GM18858 (cell line): ENCODE data around the gene MTCL1.
"Not testable (repeated sequence)": the region's sequence is repeated elsewhere in the genome, so short reads cannot be mapped to it uniquely, and the experiment has no call there.

Source experiments
- ATAC-seq: cut with Tn5 transposase; IDR thresholded peaks from one replicate; pipeline ENCODE4 v1.9.1; 2021; ENCODE audit not compliant: unreplicated experiment

Gene MTCL1

GRCh38 chr18:8741117-8741516 is 35.8 kb downstream of the MTCL1 start:
- no peak for ATAC-seq

- ATAC-seq, result no peak
These were observed 36.2 kb downstream of the MTCL1 start for GRCh38 chr18:8741532-8741931.

- no peak for ATAC-seq
These were observed 37.3 kb downstream of the MTCL1 start for GRCh38 chr18:8742387-8743361.

- ATAC-seq, result no peak
These were observed 38.7 kb downstream of the MTCL1 start for GRCh38 chr18:8744038-8744437.

GRCh38 chr18:8744656-8745055 is 39.3 kb downstream of the MTCL1 start:
- ATAC-seq, result no peak

- no peak for ATAC-seq
These were observed 40.1 kb downstream of the MTCL1 start for GRCh38 chr18:8745355-8746014.

GRCh38 chr18:8747440-8747937 is 42.1 kb downstream of the MTCL1 start:
- ATAC-seq, result no peak

GRCh38 chr18:8749492-8749891 is 44.1 kb downstream of the MTCL1 start:
- no peak for ATAC-seq

GRCh38 chr18:8750954-8751415 is 45.6 kb downstream of the MTCL1 start:
- ATAC-seq, result no peak

- ATAC-seq, result no peak
These were observed 46.3 kb downstream of the MTCL1 start for GRCh38 chr18:8751692-8752091.

- no peak for ATAC-seq
These were observed 47.0 kb downstream of the MTCL1 start for GRCh38 chr18:8752329-8752728.

GRCh38 chr18:8754995-8755960 is 49.9 kb downstream of the MTCL1 start:
- ATAC-seq, result peak; percentile 60

- no peak for ATAC-seq
These were observed 51.2 kb downstream of the MTCL1 start for GRCh38 chr18:8756571-8756970.

- ATAC-seq, result no peak
These were observed 52.1 kb downstream of the MTCL1 start for GRCh38 chr18:8757396-8757997.

- ATAC-seq, result no peak
These were observed 53.1 kb downstream of the MTCL1 start for GRCh38 chr18:8758466-8758865.

GRCh38 chr18:8760984-8761383 is 55.6 kb downstream of the MTCL1 start:
- ATAC-seq, result no peak

- not testable (repeated sequence) for ATAC-seq
These were observed 56.2 kb downstream of the MTCL1 start for GRCh38 chr18:8761535-8761934.

- no peak for ATAC-seq
These were observed 57.6 kb downstream of the MTCL1 start for GRCh38 chr18:8762968-8763367.

GRCh38 chr18:8763611-8764010 is 58.3 kb downstream of the MTCL1 start:
- ATAC-seq, result no peak

GRCh38 chr18:8765783-8766463 is 60.6 kb downstream of the MTCL1 start:
- ATAC-seq, result no peak
